ENCODE measurements around the gene GPANK1. TPM values are rescaled to one million over a fixed set of nuclear protein-coding genes. Genes with fewer than 3 reads are reported as not detected.

GPANK1 gene
- total and polyA plus RNA-seq, 9 of the 15 experiments (the other 6 are each of a cell fraction or from before 2014, with no cell fraction given) = 32.2 to 111 (median 46.3) TPM

- TF ChIP-seq, protein P1, sequence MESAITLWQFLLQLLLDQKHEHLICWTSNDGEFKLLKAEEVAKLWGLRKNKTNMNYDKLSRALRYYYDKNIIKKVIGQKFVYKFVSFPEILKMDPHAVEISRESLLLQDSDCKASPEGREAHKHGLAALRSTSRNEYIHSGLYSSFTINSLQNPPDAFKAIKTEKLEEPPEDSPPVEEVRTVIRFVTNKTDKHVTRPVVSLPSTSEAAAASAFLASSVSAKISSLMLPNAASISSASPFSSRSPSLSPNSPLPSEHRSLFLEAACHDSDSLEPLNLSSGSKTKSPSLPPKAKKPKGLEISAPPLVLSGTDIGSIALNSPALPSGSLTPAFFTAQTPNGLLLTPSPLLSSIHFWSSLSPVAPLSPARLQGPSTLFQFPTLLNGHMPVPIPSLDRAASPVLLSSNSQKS (CRISPR knock-in tag; IDR thresholded peaks at IDR 0.05) = no peak
- peak; percentile 77; the same call in 1 of the 2 replicates for TF ChIP-seq TRIM25 (IDR thresholded peaks at IDR 0.05; ENCODE audit: borderline replicate concordance)
- TF ChIP-seq ZBTB2 (IDR thresholded peaks at IDR 0.05) = peak; percentile 57; the same call in 1 of the 2 replicates
- TF ChIP-seq ZNF133 (CRISPR knock-in tag; IDR thresholded peaks at IDR 0.05) = no peak; the same call in 1 of the 2 replicates
- no peak for TF ChIP-seq PYGO2 (tag; IDR thresholded peaks at IDR 0.05)
- TF ChIP-seq ZNF511 (CRISPR knock-in tag; IDR thresholded peaks at IDR 0.05) = peak; percentile 91; the same call in 1 of the 2 replicates
- peak; percentile 61; the same call in 1 of the 2 replicates for TF ChIP-seq ZNF165 (CRISPR knock-in tag; IDR thresholded peaks at IDR 0.05; ENCODE audit: borderline replicate concordance)
- 0 out of 2 replicates have a peak, but pooled peaks have one; percentile 60 for TF ChIP-seq DNMT1 (IDR thresholded peaks at IDR 0.05)
- no peak for TF ChIP-seq ZNF77 (CRISPR knock-in tag; IDR thresholded peaks at IDR 0.05)
- peak in 1 of 2 experiments; percentile 63; a peak in 1 of 3 replicates for TF ChIP-seq CBX3 (IDR thresholded peaks at IDR 0.05; ENCODE audit: borderline replicate concordance in 1 of 2, low read length in 2 of 2)
- TF ChIP-seq SPI1 (IDR thresholded peaks at IDR 0.05; ENCODE audit: borderline replicate concordance, low read depth, low read length) = no peak
- TF ChIP-seq ZNF592 (IDR thresholded peaks at IDR 0.05) = peak; percentile 82
- no peak for TF ChIP-seq MEF2D (tag; conservative IDR thresholded peaks at IDR 0.05; ENCODE audit: low read depth)
- TF ChIP-seq, protein P2, sequence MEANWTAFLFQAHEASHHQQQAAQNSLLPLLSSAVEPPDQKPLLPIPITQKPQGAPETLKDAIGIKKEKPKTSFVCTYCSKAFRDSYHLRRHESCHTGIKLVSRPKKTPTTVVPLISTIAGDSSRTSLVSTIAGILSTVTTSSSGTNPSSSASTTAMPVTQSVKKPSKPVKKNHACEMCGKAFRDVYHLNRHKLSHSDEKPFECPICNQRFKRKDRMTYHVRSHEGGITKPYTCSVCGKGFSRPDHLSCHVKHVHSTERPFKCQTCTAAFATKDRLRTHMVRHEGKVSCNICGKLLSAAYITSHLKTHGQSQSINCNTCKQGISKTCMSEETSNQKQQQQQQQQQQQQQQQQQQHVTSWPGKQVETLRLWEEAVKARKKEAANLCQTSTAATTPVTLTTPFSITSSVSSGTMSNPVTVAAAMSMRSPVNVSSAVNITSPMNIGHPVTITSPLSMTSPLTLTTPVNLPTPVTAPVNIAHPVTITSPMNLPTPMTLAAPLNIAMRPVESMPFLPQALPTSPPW (CRISPR knock-in tag; IDR thresholded peaks at IDR 0.05) = peak; percentile 97
- no peak for TF ChIP-seq RFX7 (CRISPR knock-in tag; IDR thresholded peaks at IDR 0.05)
These were observed 38.3 kb upstream of the GPANK1 start, which contains the start of gene ABHD16A (continued) for GRCh38 chr6:31702819-31703716.
